HCT116 (cell line): Measurements from ENCODE around the gene FILIP1. TPM values are rescaled to one million over a fixed set of nuclear protein-coding genes. Genes with fewer than 3 reads are reported as not detected.

Source experiments
- ATAC-seq: fragments of 200-7000 bp; cut with Tn5 transposase; 2 replicates; pipeline ENCODE4 v1.9.1; 2020; ENCODE audit warnings: mild to moderate bottlenecking, moderate library complexity
- BruUV-seq: library from RNA; stranded (reverse); fragments of 400-500 nt; replicated peaks from 2 replicates; lab custom pipeline; 2021; lab: Mats Ljungman, UMichigan
- CTCF ChIA-PET: fragments of 300-600 bp; sonication (Branson Sonifier 250); formaldehyde crosslinking; loops from one replicate; lab custom pipeline; 2021; ENCODE audit warnings: antibody characterized with exemption; lab: Charles Lee
- POLR2A ChIA-PET: fragments of 300-600, 350-600 bp; sonication (Branson Sonifier 250); formaldehyde crosslinking; loops from one replicate; lab custom pipeline; 2021; ENCODE audit warnings: antibody characterized with exemption; lab: Charles Lee
- RAD21 ChIA-PET, 2 experiments: fragments of 300-600 bp; sonication (Branson Sonifier 250); formaldehyde crosslinking; loops; one replicate each; lab custom pipeline; 2023; ENCODE audit warnings: low total read pairs in 2 of 2; ENCODE audit not compliant: uncharacterized antibody in 2 of 2, unreplicated experiment in 2 of 2, low non-redundant PET in 1 of 2; lab: Charles Lee
- DNase-seq: peaks from one replicate; pipeline ENCODE4 v3.0.0-alpha.2; 2010; ENCODE audit warnings: low read depth, low spot score
- H2AFZ ChIP-seq: fragments of 200-600 bp; shearing (Covaris generic), sonication (generic); 2 replicates; pipeline ENCODE4 v1.6.1; 2017; ENCODE audit warnings: low read depth, mixed run types, mixed read lengths, antibody characterized with exemption, low read length; ENCODE audit not compliant: poor library complexity, severe bottlenecking
- H3K27ac ChIP-seq: 2 replicates; pipeline ENCODE4 v1.5.1; 2012; ENCODE audit warnings: low read depth, low read length
- H3K27me3 ChIP-seq: fragments of 200-600 bp; sonication (generic); 2 replicates; pipeline ENCODE4 v1.6.1; 2016; ENCODE audit warnings: mixed run types, low read length, mixed read lengths; ENCODE audit not compliant: insufficient read depth
- H3K36me3 ChIP-seq, 2 experiments: fragments of 200-500 bp in 1 of 2; fragments of 200-600 bp in 1 of 2; sonication (Bioruptor generic) in 1 of 2; sonication (generic) in 1 of 2; 2 replicates each; pipeline versions ENCODE4 v1.5.1 to v1.6.1; 2014 to 2016; ENCODE audit warnings: low read length in 2 of 2, inconsistent platforms in 1 of 2, mixed read lengths in 1 of 2, mixed run types in 1 of 2; ENCODE audit not compliant: insufficient read depth in 2 of 2, control insufficient read depth in 1 of 2
- H3K4me1 ChIP-seq, 2 experiments: fragments of 200-600 bp in 1 of 2; sonication (generic) in 1 of 2; 2 replicates each; pipeline versions ENCODE4 v1.5.1 to v1.6.1; 2012 to 2017; ENCODE audit warnings: low read length in 2 of 2, inconsistent platforms in 1 of 2, mild to moderate bottlenecking in 1 of 2, mixed read lengths in 1 of 2, mixed run types in 1 of 2, moderate library complexity in 1 of 2; ENCODE audit not compliant: insufficient read depth in 2 of 2, control insufficient read depth in 1 of 2
- H3K4me2 ChIP-seq: fragments of 200-600 bp; sonication (generic); 2 replicates; pipeline ENCODE4 v1.6.1; 2017; ENCODE audit warnings: mixed run types, low read length, mixed read lengths
- H3K4me3 ChIP-seq, 2 experiments: fragments of 200-600 bp in 1 of 2; sonication (generic) in 1 of 2; replicated peaks in 1 of 2; 2 replicates each; pipeline ENCODE4 v1.5.1; 2011 to 2016; ENCODE audit warnings: low read length in 2 of 2, control low read depth in 1 of 2, low read depth in 1 of 2, mild to moderate bottlenecking in 1 of 2, mixed read lengths in 1 of 2, mixed run types in 1 of 2
- H3K79me2 ChIP-seq: fragments of 200-600 bp; sonication (generic); 2 replicates; pipeline ENCODE4 v1.6.1; 2017; ENCODE audit warnings: mild to moderate bottlenecking, mixed run types, low read length, moderate library complexity, mixed read lengths; ENCODE audit not compliant: insufficient read depth
- H3K9ac ChIP-seq: fragments of 200-600 bp; sonication (generic); 2 replicates; pipeline ENCODE4 v1.6.1; 2016; ENCODE audit warnings: low read length, mixed read lengths
- H3K9me2 ChIP-seq: fragments of 200-600 bp; sonication (generic), shearing (Covaris generic); 2 replicates; pipeline ENCODE4 v1.6.1; 2017; ENCODE audit warnings: mixed run types, mild to moderate bottlenecking, moderate library complexity; ENCODE audit not compliant: insufficient read depth
- H3K9me3 ChIP-seq, 2 experiments: fragments of 200-500 bp in 1 of 2; fragments of 200-600 bp in 1 of 2; sonication (Bioruptor generic) in 1 of 2; sonication (generic) in 1 of 2; 2 replicates each; pipeline ENCODE4 v1.6.1; 2014 to 2017; ENCODE audit warnings: low read length in 2 of 2, mixed read lengths in 2 of 2, inconsistent platforms in 1 of 2, low read depth in 1 of 2, mild to moderate bottlenecking in 1 of 2, mixed run types in 1 of 2, moderate library complexity in 1 of 2; ENCODE audit not compliant: control insufficient read depth in 1 of 2, insufficient read depth in 1 of 2
- H4K20me1 ChIP-seq: fragments of 200-600 bp; sonication (generic), shearing (Covaris generic); 2 replicates; pipeline ENCODE4 v1.6.1; 2017; ENCODE audit warnings: mixed run types, mild to moderate bottlenecking, moderate library complexity; ENCODE audit not compliant: insufficient read depth
- CBX3 ChIP-seq: IDR thresholded peaks from 2 replicates; pipeline ENCODE4 v1.6.1; 2012; ENCODE audit warnings: low read depth
- CEBPB ChIP-seq: IDR thresholded peaks from 2 replicates; pipeline ENCODE4 v1.6.1; 2012; ENCODE audit warnings: low read depth
- CTCF ChIP-seq, 3 experiments: fragments of 200-600 bp in 1 of 3; sonication (generic) in 1 of 3; IDR thresholded peaks in 2 of 3; conservative IDR thresholded peaks in 1 of 3; 2 replicates each; pipeline ENCODE4 v1.5.1; 2012 to 2017; ENCODE audit warnings: low read depth in 2 of 3, low read length in 2 of 3, antibody characterized with exemption in 1 of 3, borderline replicate concordance in 1 of 3, control low read depth in 1 of 3, mild to moderate bottlenecking in 1 of 3, mixed read lengths in 1 of 3, mixed run types in 1 of 3, moderate library complexity in 1 of 3; ENCODE audit not compliant: insufficient read depth in 1 of 3
- EGR1 ChIP-seq: IDR thresholded peaks from 2 replicates; pipeline ENCODE4 v1.6.1; 2012; ENCODE audit warnings: low read depth
- ELF1 ChIP-seq: IDR thresholded peaks from 2 replicates; pipeline ENCODE4 v1.6.1; 2012; ENCODE audit warnings: low read depth, borderline replicate concordance
- EZH2 ChIP-seq: fragments of 200-600 bp; sonication (generic); IDR thresholded peaks from 2 replicates; pipeline ENCODE4 v1.6.1; 2017; ENCODE audit warnings: antibody characterized with exemption, mixed run types
- EZH2phosphoT487 ChIP-seq: fragments of 200-600 bp; IDR thresholded peaks from 2 replicates; pipeline ENCODE4 v1.6.1; 2018; ENCODE audit warnings: antibody characterized with exemption, borderline replicate concordance
- POLR2AphosphoS5 ChIP-seq: IDR thresholded peaks from 2 replicates; pipeline ENCODE4 v1.6.1; 2011; ENCODE audit warnings: mild to moderate bottlenecking, low read depth, low read length, moderate library complexity
- RAD21 ChIP-seq: IDR thresholded peaks from 2 replicates; pipeline ENCODE4 v1.6.1; 2012; ENCODE audit warnings: low read depth, mild to moderate bottlenecking
- REST ChIP-seq: IDR thresholded peaks from 2 replicates; pipeline ENCODE4 v1.6.1; 2012; ENCODE audit warnings: low read depth
- YY1 ChIP-seq: IDR thresholded peaks from 2 replicates; pipeline ENCODE4 v1.6.1; 2011; ENCODE audit warnings: low read length, low read depth, moderate library complexity, mild to moderate bottlenecking; ENCODE audit not compliant: insufficient replicate concordance; ENCODE audit errors: extremely low read depth
- ZBTB33 ChIP-seq: IDR thresholded peaks from 2 replicates; pipeline ENCODE4 v1.6.1; 2011; ENCODE audit warnings: mild to moderate bottlenecking, low read length, moderate library complexity; ENCODE audit not compliant: insufficient replicate concordance; ENCODE audit errors: extremely low read depth
- ZNF274 ChIP-seq: fragments of 200-500 bp; sonication (Bioruptor generic); IDR thresholded peaks from 2 replicates; pipeline ENCODE4 v1.6.1; 2014; ENCODE audit warnings: mild to moderate bottlenecking, low read depth, low read length, inconsistent platforms
- intact Hi-C: fragments of 100-400 bp; cut with micrococcal nuclease; formaldehyde crosslinking; loops from 2 replicates; pipeline ENCODE4 v1.10.0; 2022
- total RNA-seq: library from RNA; stranded (reverse); gene quantifications from one replicate; pipeline ENCODE4 v1.2.1, GENCODE V29; 2021; ENCODE audit not compliant: unreplicated experiment

FILIP1 gene
- total RNA-seq, 1 experiment from 2014 or later = 0.05 TPM

GRCh38 chr6:75302280-75302679 lies 191.3 kb downstream of the FILIP1 start:
- intact Hi-C loops = no loop called here
- ATAC-seq = no peak
- no peak overlapping the region for H2AFZ ChIP-seq
- DNase-seq = no peak
- ChIA-PET POLR2A (no interaction called here), CTCF (no interaction called here), RAD21 (no interaction called here)
- no peaks in the 10 kb centered on the region for H3K27me3 ChIP-seq
- H3K9ac ChIP-seq = no peak overlapping the region
- H3K4me1 ChIP-seq = no peaks in the 10 kb centered on the region
- no peaks in the 10 kb centered on the region for H3K36me3 ChIP-seq
- BruUV-seq = no TSS peak
- no peak overlapping the region for H3K4me2 ChIP-seq
- TF ChIP-seq CTCF (IDR thresholded peaks at IDR 0.05 in 2 of 3, conservative IDR thresholded peaks at IDR 0.05 in 1 of 3; ENCODE audit: borderline replicate concordance in 1 of 3, insufficient read depth in 1 of 3, low read depth in 2 of 3, low read length in 2 of 3) (no peak), EGR1 (no peak), CEBPB (no peak), EZH2 (no peak), ZNF274 (no peak), POLR2AphosphoS5 (no peak), REST (no peak), RAD21 (no peak), YY1 (no peak), CBX3 (no peak), ELF1 (no peak), EZH2phosphoT487 (no peak), ZBTB33 (no peak)
- H3K79me2 ChIP-seq = no peaks in the 10 kb centered on the region
- no peak overlapping the region for H3K4me3 ChIP-seq
- H3K9me2 ChIP-seq = no peaks in the 10 kb centered on the region
- no peaks in the 10 kb centered on the region for H4K20me1 ChIP-seq
- H3K27ac ChIP-seq = no peak overlapping the region
- no peaks in the 10 kb centered on the region for H3K9me3 ChIP-seq
